ENCODE results near the gene PRKAR1A.

Gene PRKAR1A

DNA sequence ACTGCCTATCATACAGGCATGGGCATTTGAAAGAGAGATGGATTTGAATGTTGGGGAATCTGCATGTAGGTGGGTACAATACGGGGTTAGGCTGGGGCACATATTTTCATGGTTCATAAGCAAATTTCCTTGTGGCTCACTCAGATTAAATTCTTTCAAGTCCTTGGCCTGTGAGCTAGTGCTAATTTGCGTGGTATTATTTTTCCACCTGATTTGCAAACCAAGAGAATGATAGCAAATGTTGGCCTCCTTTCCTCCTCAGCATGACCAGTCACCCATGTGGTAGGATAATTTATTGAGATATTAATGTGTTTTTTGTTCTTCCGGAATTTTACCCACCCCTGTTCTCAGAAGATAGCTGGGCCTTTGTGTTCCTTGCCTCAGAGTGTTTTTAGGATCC lies 66.0 kb downstream of the PRKAR1A start:
- H2AK5ac ChIP-seq (ENCODE audit: low read depth, low read length), result no peak overlapping the region

DNA sequence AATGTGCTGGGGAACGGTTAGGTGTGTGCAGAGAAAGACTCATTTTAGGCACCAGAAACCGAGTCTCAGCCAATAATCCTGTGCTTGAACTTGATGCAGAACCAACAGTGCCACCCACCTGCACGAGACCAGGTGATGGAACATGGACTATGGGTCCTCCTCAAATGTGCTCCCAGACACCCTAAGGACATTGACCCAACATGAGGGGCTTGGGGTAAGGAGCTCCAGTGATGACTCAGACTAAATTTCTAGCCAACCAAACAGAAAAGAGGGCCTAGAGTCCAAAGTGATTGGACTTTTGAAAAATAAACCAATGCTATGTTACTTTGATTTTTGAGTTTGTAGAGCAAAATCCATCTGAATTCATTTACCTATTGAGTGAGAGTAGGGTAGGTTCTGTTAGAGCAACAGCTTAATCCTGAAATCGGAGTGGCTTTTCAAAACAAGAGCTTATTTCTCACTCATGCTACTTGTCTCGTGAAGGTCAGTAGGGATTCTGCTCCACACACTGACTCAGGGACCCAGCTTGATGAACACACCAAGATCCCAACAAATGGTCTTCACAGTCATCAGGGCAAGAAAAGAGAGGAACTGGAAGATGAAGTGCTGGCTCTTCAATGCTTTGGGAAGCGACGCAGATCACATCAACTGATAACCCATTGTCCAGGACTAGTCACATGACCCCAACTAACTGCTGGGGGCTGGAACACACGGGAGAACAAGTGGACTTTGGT lies 67.1 kb downstream of the PRKAR1A start:
- WGBS, 2 donors (ENCODE audit: extremely low coverage in 2 of 2, insufficient read length in 2 of 2, insufficient replicate concordance in 1 of 2), result no CpG with 5 or more reads among the region's 8 CpGs
- H2BK120ac ChIP-seq (ENCODE audit: low read depth, low read length), result no peak overlapping the region
- H3K27me3 ChIP-seq (ENCODE audit: control insufficient read depth in 3 of 3, insufficient read depth in 3 of 3, low read depth in 1 of 3, low read length in 3 of 3), result no peaks in the 10 kb centered on the region
- H4K8ac ChIP-seq (ENCODE audit: low read depth, low read length), result no peak overlapping the region
- no peaks in the 10 kb centered on the region for H3K36me3 ChIP-seq (replicated peaks in 1 of 2; ENCODE audit: control insufficient read depth in 2 of 2, insufficient read depth in 2 of 2, low read length in 2 of 2)
- no peak overlapping the region for H3K9ac ChIP-seq (ENCODE audit: low read depth, low read length, poor library complexity)
- H2AK5ac ChIP-seq (ENCODE audit: low read depth, low read length), result no peak overlapping the region
- H2BK5ac ChIP-seq (ENCODE audit: low read length), result no peak overlapping the region
- H3K14ac ChIP-seq (ENCODE audit: low read length), result no peak overlapping the region
- no peak overlapping the region for H3K4me2 ChIP-seq (ENCODE audit: insufficient read depth, low read length, poor library complexity, severe bottlenecking)
- no peak overlapping the region for H2AFZ ChIP-seq (ENCODE audit: low read length)
- H3K9me3 ChIP-seq (replicated peaks in 1 of 2; ENCODE audit: control insufficient read depth in 2 of 2, insufficient read depth in 1 of 2, low read depth in 1 of 2, low read length in 2 of 2), result no peaks in the 10 kb centered on the region
- no peak overlapping the region for H3K4me3 ChIP-seq (ENCODE audit: low read length in 2 of 2)
- H4K91ac ChIP-seq (ENCODE audit: low read depth, low read length, poor library complexity), result no peak overlapping the region
- H3K4me1 ChIP-seq (ENCODE audit: control insufficient read depth in 2 of 2, insufficient read depth in 1 of 2, low read depth in 1 of 2, low read length in 2 of 2), result no peaks in the 10 kb centered on the region
- H3K18ac ChIP-seq (ENCODE audit: low read length), result no peak overlapping the region
- no peak overlapping the region for H3K27ac ChIP-seq (replicated peaks; ENCODE audit: low read length)
- no peak overlapping the region for H2BK15ac ChIP-seq (ENCODE audit: low read length)
- no peaks in the 10 kb centered on the region for H3K79me1 ChIP-seq (ENCODE audit: low read depth, low read length)
- no peak overlapping the region for H3K4ac ChIP-seq (ENCODE audit: low read length)
- no peak for DNase-seq (ENCODE audit: low spot score)
- no peak overlapping the region for H2BK12ac ChIP-seq (ENCODE audit: low read length)
- no peak overlapping the region for H3K23ac ChIP-seq (ENCODE audit: low read depth, low read length, poor library complexity)

More for the DNA sequence above, 66.0 kb downstream of the PRKAR1A start:
- Histone ChIP-seq H3K23ac (ENCODE audit: low read depth, low read length, poor library complexity) (no peak overlapping the region), H2BK5ac (ENCODE audit: low read length) (no peak overlapping the region), H3K4ac (ENCODE audit: low read length) (no peak overlapping the region), H3K4me2 (ENCODE audit: insufficient read depth, low read length, poor library complexity, severe bottlenecking) (no peak overlapping the region), H3K14ac (ENCODE audit: low read length) (no peak overlapping the region), H3K79me1 (ENCODE audit: low read depth, low read length) (no peaks in the 10 kb centered on the region), H3K27me3 (ENCODE audit: control insufficient read depth in 3 of 3, insufficient read depth in 3 of 3, low read depth in 1 of 3, low read length in 3 of 3) (no peaks in the 10 kb centered on the region), H2BK120ac (ENCODE audit: low read depth, low read length) (no peak overlapping the region), H3K18ac (ENCODE audit: low read length) (no peak overlapping the region), H2BK12ac (ENCODE audit: low read length) (no peak overlapping the region), H3K4me3 (ENCODE audit: low read length in 2 of 2) (no peak overlapping the region), H4K8ac (ENCODE audit: low read depth, low read length) (no peak overlapping the region), H3K36me3 (replicated peaks in 1 of 2; ENCODE audit: control insufficient read depth in 2 of 2, insufficient read depth in 2 of 2, low read length in 2 of 2) (no peaks in the 10 kb centered on the region), H3K9me3 (replicated peaks in 1 of 2; ENCODE audit: control insufficient read depth in 2 of 2, insufficient read depth in 1 of 2, low read depth in 1 of 2, low read length in 2 of 2) (no peaks in the 10 kb centered on the region), H3K4me1 (ENCODE audit: control insufficient read depth in 2 of 2, insufficient read depth in 1 of 2, low read depth in 1 of 2, low read length in 2 of 2) (no peaks in the 10 kb centered on the region), H3K9ac (ENCODE audit: low read depth, low read length, poor library complexity) (no peak overlapping the region), H3K27ac (replicated peaks; ENCODE audit: low read length) (no peak overlapping the region), H2BK15ac (ENCODE audit: low read length) (no peak overlapping the region), H4K91ac (ENCODE audit: low read depth, low read length, poor library complexity) (no peak overlapping the region), H2AFZ (ENCODE audit: low read length) (no peak overlapping the region)
- no CpG with 5 or more reads among the region's 3 CpGs for WGBS, 2 donors (ENCODE audit: extremely low coverage in 2 of 2, insufficient read length in 2 of 2, insufficient replicate concordance in 1 of 2)
- no peak for DNase-seq (ENCODE audit: low spot score)

DNA sequence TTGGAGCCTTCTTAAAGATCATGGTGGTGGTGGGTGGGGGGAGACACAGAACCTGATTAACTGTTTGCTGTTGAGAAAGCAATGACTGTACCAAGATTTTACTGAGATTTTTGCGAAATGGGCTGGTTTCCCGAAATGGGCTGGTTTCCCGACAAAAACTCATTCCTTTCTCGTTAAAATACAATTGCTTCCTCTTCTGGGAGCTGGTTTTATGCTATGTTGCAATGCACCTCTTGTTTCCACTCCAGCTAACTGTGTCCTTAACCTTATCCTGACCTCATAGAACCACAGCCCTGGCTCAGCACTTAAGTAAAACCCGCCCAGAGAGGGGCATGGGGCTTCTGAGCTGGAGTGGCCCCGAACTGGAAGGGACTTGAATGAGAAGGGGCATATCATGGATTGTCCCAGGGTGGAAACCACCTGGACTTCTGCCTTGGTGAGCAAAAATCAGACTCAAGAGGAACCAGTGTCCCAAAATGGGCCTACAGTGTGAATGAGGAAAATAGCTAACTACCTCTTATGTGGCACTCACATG lies 68.1 kb downstream of the PRKAR1A start:
- Histone ChIP-seq H3K18ac (ENCODE audit: low read length) (no peak overlapping the region), H2BK12ac (ENCODE audit: low read length) (no peak overlapping the region), H3K4ac (ENCODE audit: low read length) (no peak overlapping the region), H3K9me3 (replicated peaks in 1 of 2; ENCODE audit: control insufficient read depth in 2 of 2, insufficient read depth in 1 of 2, low read depth in 1 of 2, low read length in 2 of 2) (no peaks in the 10 kb centered on the region), H4K91ac (ENCODE audit: low read depth, low read length, poor library complexity) (no peak overlapping the region), H3K79me1 (ENCODE audit: low read depth, low read length) (no peaks in the 10 kb centered on the region), H3K4me2 (ENCODE audit: insufficient read depth, low read length, poor library complexity, severe bottlenecking) (no peak overlapping the region), H3K4me3 (ENCODE audit: low read length in 2 of 2) (no peak overlapping the region), H2BK15ac (ENCODE audit: low read length) (no peak overlapping the region), H3K36me3 (replicated peaks in 1 of 2; ENCODE audit: control insufficient read depth in 2 of 2, insufficient read depth in 2 of 2, low read length in 2 of 2) (no peaks in the 10 kb centered on the region), H2BK5ac (ENCODE audit: low read length) (no peak overlapping the region), H3K23ac (ENCODE audit: low read depth, low read length, poor library complexity) (no peak overlapping the region), H3K14ac (ENCODE audit: low read length) (no peak overlapping the region), H2BK120ac (ENCODE audit: low read depth, low read length) (no peak overlapping the region), H2AK5ac (ENCODE audit: low read depth, low read length) (no peak overlapping the region), H3K27ac (replicated peaks; ENCODE audit: low read length) (no peak overlapping the region), H3K9ac (ENCODE audit: low read depth, low read length, poor library complexity) (no peak overlapping the region), H3K4me1 (ENCODE audit: control insufficient read depth in 2 of 2, insufficient read depth in 1 of 2, low read depth in 1 of 2, low read length in 2 of 2) (peaks cover 0 to 4% of the 10 kb centered on the region in 2 donors), H2AFZ (ENCODE audit: low read length) (no peak overlapping the region), H3K27me3 (ENCODE audit: control insufficient read depth in 3 of 3, insufficient read depth in 3 of 3, low read depth in 1 of 3, low read length in 3 of 3) (no peaks in the 10 kb centered on the region), H4K8ac (ENCODE audit: low read depth, low read length) (no peak overlapping the region)
- WGBS, 2 donors (ENCODE audit: extremely low coverage in 2 of 2, insufficient read length in 2 of 2, insufficient replicate concordance in 1 of 2), result no CpG with 5 or more reads among the region's 6 CpGs
- DNase-seq (ENCODE audit: low spot score), result no peak

DNA sequence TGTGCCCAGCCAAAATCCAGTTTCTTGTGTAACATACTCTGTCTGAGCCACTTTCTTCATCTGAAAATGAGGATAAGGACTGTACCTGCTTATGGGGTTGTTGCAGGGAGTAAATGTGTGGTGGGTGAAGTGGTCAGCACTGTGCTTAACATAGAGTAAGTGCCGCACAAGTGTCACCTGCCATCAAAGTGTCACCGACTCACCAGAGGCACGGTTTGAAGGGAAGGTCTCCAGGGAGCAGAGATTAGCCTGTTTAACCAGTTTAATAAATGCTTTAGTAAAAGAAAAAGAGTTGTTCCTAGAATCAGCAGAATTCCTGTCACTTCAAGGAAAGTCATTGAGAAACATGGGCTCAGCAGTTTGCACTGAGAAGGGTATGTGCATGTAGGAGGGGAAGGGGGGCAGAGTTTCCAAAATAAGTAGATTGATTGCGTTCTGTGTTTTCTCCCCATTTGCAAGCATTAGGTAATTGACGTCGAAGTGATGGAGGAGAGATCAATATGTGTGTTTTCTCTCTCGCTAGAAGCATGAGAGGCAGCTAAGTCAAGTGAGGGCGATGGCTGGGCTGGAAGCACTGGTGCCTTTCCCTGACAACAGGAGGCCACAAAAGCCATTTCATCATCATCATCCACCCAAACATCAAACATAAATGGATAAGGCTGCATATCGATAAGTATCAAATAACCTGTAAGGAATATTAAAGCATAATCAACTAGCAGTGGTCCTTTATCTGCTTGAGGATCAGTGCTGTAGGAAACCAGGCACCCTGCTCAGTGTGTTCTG lies 69.8 kb downstream of the PRKAR1A start:
- no peaks in the 10 kb centered on the region for H3K36me3 ChIP-seq (replicated peaks in 1 of 2; ENCODE audit: control insufficient read depth in 2 of 2, insufficient read depth in 2 of 2, low read length in 2 of 2)
- H2AFZ ChIP-seq (ENCODE audit: low read length), result no peak overlapping the region
- H2BK120ac ChIP-seq (ENCODE audit: low read depth, low read length), result no peak overlapping the region
- H3K27me3 ChIP-seq (ENCODE audit: control insufficient read depth in 3 of 3, insufficient read depth in 3 of 3, low read depth in 1 of 3, low read length in 3 of 3), result no peaks in the 10 kb centered on the region
- no peak for DNase-seq (ENCODE audit: low spot score)
- H4K8ac ChIP-seq (ENCODE audit: low read depth, low read length), result no peak overlapping the region
- H3K79me1 ChIP-seq (ENCODE audit: low read depth, low read length), result no peaks in the 10 kb centered on the region
- peaks cover 0 to 10% of the 10 kb centered on the region in 2 donors for H3K4me1 ChIP-seq (ENCODE audit: control insufficient read depth in 2 of 2, insufficient read depth in 1 of 2, low read depth in 1 of 2, low read length in 2 of 2)
- H3K27ac ChIP-seq (replicated peaks; ENCODE audit: low read length), result no peak overlapping the region
- H3K9me3 ChIP-seq (replicated peaks in 1 of 2; ENCODE audit: control insufficient read depth in 2 of 2, insufficient read depth in 1 of 2, low read depth in 1 of 2, low read length in 2 of 2), result peaks cover 0 to 2% of the 10 kb centered on the region in 2 donors
- no peak overlapping the region for H3K9ac ChIP-seq (ENCODE audit: low read depth, low read length, poor library complexity)
- H4K91ac ChIP-seq (ENCODE audit: low read depth, low read length, poor library complexity), result no peak overlapping the region
- H3K18ac ChIP-seq (ENCODE audit: low read length), result no peak overlapping the region
- H3K4me2 ChIP-seq (ENCODE audit: insufficient read depth, low read length, poor library complexity, severe bottlenecking), result no peak overlapping the region
- H2AK5ac ChIP-seq (ENCODE audit: low read depth, low read length), result no peak overlapping the region
- no peak overlapping the region for H3K4me3 ChIP-seq (ENCODE audit: low read length in 2 of 2)
- no peak overlapping the region for H2BK15ac ChIP-seq (ENCODE audit: low read length)
- H3K14ac ChIP-seq (ENCODE audit: low read length), result no peak overlapping the region
- H3K23ac ChIP-seq (ENCODE audit: low read depth, low read length, poor library complexity), result no peak overlapping the region
- no peak overlapping the region for H2BK12ac ChIP-seq (ENCODE audit: low read length)
- WGBS, 2 donors (ENCODE audit: extremely low coverage in 2 of 2, insufficient read length in 2 of 2, insufficient replicate concordance in 1 of 2), result no CpG with 5 or more reads among the region's 9 CpGs
- no peak overlapping the region for H2BK5ac ChIP-seq (ENCODE audit: low read length)
- H3K4ac ChIP-seq (ENCODE audit: low read length), result no peak overlapping the region

All from neuronal stem cell (in vitro differentiated cells).